WTC11 (cell line): ENCODE results near the gene MTA1. TPM values are rescaled to one million over a fixed set of nuclear protein-coding genes. Genes with fewer than 3 reads are reported as not detected.

Source experiments
- ATAC-seq: fragments of 200-7000 bp; cut with Tn5 transposase; 2 replicates; pipeline ENCODE4 v1.10.0; 2021; ENCODE audit warnings: mild to moderate bottlenecking, moderate library complexity
- CTCF ChIA-PET: fragments of 300-600 bp; sonication (Branson Sonifier 250); formaldehyde crosslinking; loops from one replicate; lab custom pipeline; 2021; ENCODE audit warnings: antibody characterized with exemption; lab: Charles Lee
- POLR2A ChIA-PET: fragments of 350-600 bp; sonication (Branson Sonifier 250); formaldehyde crosslinking; loops from one replicate; lab custom pipeline; 2021; ENCODE audit warnings: antibody characterized with exemption; lab: Charles Lee
- DNase-seq: peaks from one replicate; pipeline ENCODE4 v3.0.0; 2021; ENCODE audit warnings: low spot score
- H3K27ac Mint-ChIP-seq: 2 replicates; pipeline ENCODE4 v1.8.0; 2021; ENCODE audit warnings: mixed read lengths
- H3K27me3 Mint-ChIP-seq: 2 replicates; pipeline ENCODE4 v1.8.0; 2021; ENCODE audit warnings: low read depth, mild to moderate bottlenecking, moderate library complexity, mixed read lengths
- H3K36me3 Mint-ChIP-seq: 2 replicates; pipeline ENCODE4 v1.8.0; 2021; ENCODE audit warnings: mixed read lengths
- H3K4me1 Mint-ChIP-seq: 2 replicates; pipeline ENCODE4 v1.8.0; 2022; ENCODE audit warnings: mixed read lengths
- H3K4me3 Mint-ChIP-seq: 2 replicates; pipeline ENCODE4 v1.8.0; 2021; ENCODE audit warnings: mild to moderate bottlenecking, moderate library complexity, mixed read lengths
- H3K9me3 Mint-ChIP-seq: 2 replicates; pipeline ENCODE4 v1.8.0; 2021; ENCODE audit warnings: mixed read lengths
- ATF1 ChIP-seq: sonication (generic); formaldehyde crosslinking; IDR thresholded peaks from 2 replicates; pipeline ENCODE4 v1.8.1; 2023; ENCODE audit warnings: mild to moderate bottlenecking, moderate library complexity, missing genetic modification reagents
- CREB1 ChIP-seq: sonication (generic); formaldehyde crosslinking; IDR thresholded peaks from 2 replicates; pipeline ENCODE4 v1.8.0; 2023; ENCODE audit warnings: mild to moderate bottlenecking, missing genetic modification reagents
- ELF4 ChIP-seq: sonication (generic); formaldehyde crosslinking; IDR thresholded peaks from 2 replicates; pipeline ENCODE4 v1.8.1; 2022; ENCODE audit warnings: low read depth, mild to moderate bottlenecking, moderate library complexity, missing genetic modification reagents
- ESRRA ChIP-seq: sonication (generic); formaldehyde crosslinking; IDR thresholded peaks from 2 replicates; pipeline ENCODE4 v1.8.1; 2022; ENCODE audit warnings: mild to moderate bottlenecking, missing genetic modification reagents, borderline replicate concordance
- MXD4 ChIP-seq: fragments of 250-450 bp; sonication (Bioruptor Pico); IDR thresholded peaks from 2 replicates; pipeline ENCODE4 v1.8.0; 2021; ENCODE audit warnings: mild to moderate bottlenecking, moderate library complexity, borderline replicate concordance
- MYBL2 ChIP-seq: sonication (generic); formaldehyde crosslinking; IDR thresholded peaks from 2 replicates; pipeline ENCODE4 v1.8.1; 2023; ENCODE audit warnings: mild to moderate bottlenecking, moderate library complexity, missing genetic modification reagents
- NR2C2 ChIP-seq: sonication (generic); formaldehyde crosslinking; IDR thresholded peaks from 2 replicates; pipeline ENCODE4 v1.8.0; 2022; ENCODE audit warnings: mild to moderate bottlenecking, missing genetic modification reagents
- NR3C1 ChIP-seq: sonication (generic); formaldehyde crosslinking; conservative IDR thresholded peaks from 2 replicates; pipeline ENCODE4 v1.8.1; 2023; ENCODE audit warnings: low read depth, mild to moderate bottlenecking, missing genetic modification reagents
- SP1 ChIP-seq: sonication (generic); formaldehyde crosslinking; conservative IDR thresholded peaks from 2 replicates; pipeline ENCODE4 v1.8.1; 2022; ENCODE audit warnings: missing genetic modification reagents
- ZNF219 ChIP-seq: sonication (generic); formaldehyde crosslinking; IDR thresholded peaks from 2 replicates; pipeline ENCODE4 v1.8.0; 2023; ENCODE audit warnings: missing genetic modification reagents, mild to moderate bottlenecking, borderline replicate concordance
- ZNF671 ChIP-seq: fragments of 250-450 bp; sonication (Bioruptor Pico); IDR thresholded peaks from 2 replicates; pipeline ENCODE4 v1.8.0; 2021; ENCODE audit warnings: mild to moderate bottlenecking
- total RNA-seq: library from RNA; stranded (reverse); gene quantifications from 3 replicates; pipeline ENCODE4 v1.2.3, GENCODE V29; 2021
- TF ChIP-seq, protein P1 (sequence below): sonication (generic); formaldehyde crosslinking; IDR thresholded peaks from 2 replicates; pipeline ENCODE4 v1.8.1; 2022; ENCODE audit warnings: mild to moderate bottlenecking, missing genetic modification reagents, moderate library complexity, borderline replicate concordance
- TF ChIP-seq, protein P2 (sequence below): fragments of 250-450 bp; sonication (Bioruptor Pico); IDR thresholded peaks from 2 replicates; pipeline ENCODE4 v1.9.0; 2021; ENCODE audit warnings: mild to moderate bottlenecking, borderline replicate concordance
- TF ChIP-seq, protein P3 (sequence below): sonication (generic); formaldehyde crosslinking; IDR thresholded peaks from 2 replicates; pipeline ENCODE4 v1.8.1; 2022; ENCODE audit warnings: low read depth, missing genetic modification reagents, borderline replicate concordance
- TF ChIP-seq, protein P4 (sequence below): sonication (generic); formaldehyde crosslinking; IDR thresholded peaks from 2 replicates; pipeline ENCODE4 v1.8.1; 2023; ENCODE audit warnings: mild to moderate bottlenecking, missing genetic modification reagents, moderate library complexity
- TF ChIP-seq, protein P5 (sequence below): sonication (generic); formaldehyde crosslinking; IDR thresholded peaks from 2 replicates; pipeline ENCODE4 v1.8.0; 2022; ENCODE audit warnings: mild to moderate bottlenecking, missing genetic modification reagents
- TF ChIP-seq, protein P6 (sequence below): sonication (generic); formaldehyde crosslinking; IDR thresholded peaks from 2 replicates; pipeline ENCODE4 v1.8.1; 2023; ENCODE audit warnings: mild to moderate bottlenecking, missing genetic modification reagents

Gene MTA1
- total RNA-seq, 1 experiment from 2014 or later = 279 TPM

DNA sequence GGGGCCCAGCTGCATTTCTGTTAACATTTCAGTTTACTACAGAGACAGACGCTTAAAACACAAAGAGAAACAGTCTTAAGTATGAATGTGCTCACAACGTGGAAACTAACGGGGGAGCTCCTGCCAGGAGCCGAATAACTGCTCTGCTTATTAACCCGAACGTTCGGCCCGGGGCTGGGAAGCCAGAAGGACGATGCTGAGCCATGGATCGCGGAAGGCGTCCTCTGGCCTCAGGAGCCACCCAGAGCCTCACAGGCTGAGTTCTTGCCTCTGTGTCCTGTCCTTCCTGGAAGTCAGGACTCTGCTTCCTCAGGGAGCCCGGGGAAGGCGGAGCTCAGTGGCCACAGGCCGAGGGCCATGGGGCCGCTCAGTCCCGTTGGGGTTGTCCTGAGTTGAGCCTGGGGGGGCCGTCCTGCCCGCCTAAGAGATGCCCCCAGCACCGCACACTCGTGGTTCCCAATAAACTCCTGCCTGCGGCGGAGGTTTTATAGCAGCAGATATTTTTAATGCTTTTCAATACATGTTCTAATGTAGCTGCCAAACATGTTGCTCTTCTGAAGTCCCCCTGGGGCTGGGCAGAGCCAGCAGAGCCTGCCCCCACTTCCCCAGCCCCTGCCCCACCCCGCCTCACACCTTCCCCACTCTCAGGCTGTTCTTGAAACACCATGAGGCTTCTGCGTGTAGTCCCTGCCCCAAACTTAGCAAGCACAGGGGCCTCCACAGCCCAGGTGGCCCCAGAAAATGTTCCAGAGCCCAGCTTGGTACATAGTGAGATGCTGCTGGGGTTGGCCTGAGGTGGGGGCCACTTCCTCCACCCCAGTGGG is 24.7 kb upstream of the MTA1 start:
- H3K9me3 Mint-ChIP-seq = peaks cover 5% of the 10 kb centered on the region; the same call in 1 of the 2 replicates
- H3K4me3 Mint-ChIP-seq = no peak overlapping the region
- no peak overlapping the region for H3K27ac Mint-ChIP-seq
- TF ChIP-seq MYBL2 = no peak
- DNase-seq (no peak), ATAC-seq (no peak)
- H3K4me1 Mint-ChIP-seq = no peaks in the 10 kb centered on the region
- CTCF ChIA-PET = interaction anchor here (0.5 to 1.7 kb wide), 4 partner anchors 24 to 95 kb away, joined by 3 to 8 read pairs (median 4); partner anchors contain the start of gene CRIP1
- POLR2A ChIA-PET = no interaction called here
- peaks cover 14% of the 10 kb centered on the region for H3K27me3 Mint-ChIP-seq
- H3K36me3 Mint-ChIP-seq = peaks cover 16% of the 10 kb centered on the region

DNA sequence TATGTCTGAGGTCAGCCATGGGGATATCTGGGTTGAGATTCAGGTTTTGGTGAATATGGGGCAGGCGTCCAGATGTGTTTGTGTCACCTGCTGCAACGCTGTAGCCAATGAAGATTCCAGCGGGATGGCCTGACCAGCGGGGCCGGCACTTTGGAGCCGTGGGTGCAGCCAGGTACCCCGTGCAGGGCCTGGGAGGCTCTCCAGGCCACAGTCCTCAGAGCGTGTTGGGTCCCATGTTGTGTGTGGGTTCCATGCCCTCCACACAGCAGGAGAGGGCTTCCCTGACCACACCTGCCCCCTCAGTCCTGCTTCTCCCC is 24.1 kb upstream of the MTA1 start:
- Mint-ChIP-seq H3K27ac (no peak overlapping the region), H3K9me3 (peaks cover 11% of the 10 kb centered on the region), H3K36me3 (peaks cover 21% of the 10 kb centered on the region), H3K27me3 (peaks cover 19% of the 10 kb centered on the region), H3K4me3 (no peak overlapping the region), H3K4me1 (no peaks in the 10 kb centered on the region)
- ATAC-seq = no peak
- no peak for DNase-seq
- TF ChIP-seq, protein P1, sequence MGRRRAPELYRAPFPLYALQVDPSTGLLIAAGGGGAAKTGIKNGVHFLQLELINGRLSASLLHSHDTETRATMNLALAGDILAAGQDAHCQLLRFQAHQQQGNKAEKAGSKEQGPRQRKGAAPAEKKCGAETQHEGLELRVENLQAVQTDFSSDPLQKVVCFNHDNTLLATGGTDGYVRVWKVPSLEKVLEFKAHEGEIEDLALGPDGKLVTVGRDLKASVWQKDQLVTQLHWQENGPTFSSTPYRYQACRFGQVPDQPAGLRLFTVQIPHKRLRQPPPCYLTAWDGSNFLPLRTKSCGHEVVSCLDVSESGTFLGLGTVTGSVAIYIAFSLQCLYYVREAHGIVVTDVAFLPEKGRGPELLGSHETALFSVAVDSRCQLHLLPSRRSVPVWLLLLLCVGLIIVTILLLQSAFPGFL (CRISPR knock-in tag) = no peak
- TF ChIP-seq NR3C1 (no peak), ELF4 (CRISPR knock-in tag) (no peak), CREB1 (CRISPR knock-in tag) (no peak), ZNF219 (CRISPR knock-in tag) (no peak), ATF1 (CRISPR knock-in tag) (no peak), MXD4 (CRISPR knock-in tag) (no peak), ZNF671 (no peak), SP1 (CRISPR knock-in tag) (no peak), NR2C2 (CRISPR knock-in tag) (no peak), ESRRA (CRISPR knock-in tag) (no peak)
- TF ChIP-seq, protein P2, sequence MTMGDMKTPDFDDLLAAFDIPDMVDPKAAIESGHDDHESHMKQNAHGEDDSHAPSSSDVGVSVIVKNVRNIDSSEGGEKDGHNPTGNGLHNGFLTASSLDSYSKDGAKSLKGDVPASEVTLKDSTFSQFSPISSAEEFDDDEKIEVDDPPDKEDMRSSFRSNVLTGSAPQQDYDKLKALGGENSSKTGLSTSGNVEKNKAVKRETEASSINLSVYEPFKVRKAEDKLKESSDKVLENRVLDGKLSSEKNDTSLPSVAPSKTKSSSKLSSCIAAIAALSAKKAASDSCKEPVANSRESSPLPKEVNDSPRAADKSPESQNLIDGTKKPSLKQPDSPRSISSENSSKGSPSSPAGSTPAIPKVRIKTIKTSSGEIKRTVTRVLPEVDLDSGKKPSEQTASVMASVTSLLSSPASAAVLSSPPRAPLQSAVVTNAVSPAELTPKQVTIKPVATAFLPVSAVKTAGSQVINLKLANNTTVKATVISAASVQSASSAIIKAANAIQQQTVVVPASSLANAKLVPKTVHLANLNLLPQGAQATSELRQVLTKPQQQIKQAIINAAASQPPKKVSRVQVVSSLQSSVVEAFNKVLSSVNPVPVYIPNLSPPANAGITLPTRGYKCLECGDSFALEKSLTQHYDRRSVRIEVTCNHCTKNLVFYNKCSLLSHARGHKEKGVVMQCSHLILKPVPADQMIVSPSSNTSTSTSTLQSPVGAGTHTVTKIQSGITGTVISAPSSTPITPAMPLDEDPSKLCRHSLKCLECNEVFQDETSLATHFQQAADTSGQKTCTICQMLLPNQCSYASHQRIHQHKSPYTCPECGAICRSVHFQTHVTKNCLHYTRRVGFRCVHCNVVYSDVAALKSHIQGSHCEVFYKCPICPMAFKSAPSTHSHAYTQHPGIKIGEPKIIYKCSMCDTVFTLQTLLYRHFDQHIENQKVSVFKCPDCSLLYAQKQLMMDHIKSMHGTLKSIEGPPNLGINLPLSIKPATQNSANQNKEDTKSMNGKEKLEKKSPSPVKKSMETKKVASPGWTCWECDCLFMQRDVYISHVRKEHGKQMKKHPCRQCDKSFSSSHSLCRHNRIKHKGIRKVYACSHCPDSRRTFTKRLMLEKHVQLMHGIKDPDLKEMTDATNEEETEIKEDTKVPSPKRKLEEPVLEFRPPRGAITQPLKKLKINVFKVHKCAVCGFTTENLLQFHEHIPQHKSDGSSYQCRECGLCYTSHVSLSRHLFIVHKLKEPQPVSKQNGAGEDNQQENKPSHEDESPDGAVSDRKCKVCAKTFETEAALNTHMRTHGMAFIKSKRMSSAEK (CRISPR knock-in tag) = no peak
- TF ChIP-seq, protein P3, sequence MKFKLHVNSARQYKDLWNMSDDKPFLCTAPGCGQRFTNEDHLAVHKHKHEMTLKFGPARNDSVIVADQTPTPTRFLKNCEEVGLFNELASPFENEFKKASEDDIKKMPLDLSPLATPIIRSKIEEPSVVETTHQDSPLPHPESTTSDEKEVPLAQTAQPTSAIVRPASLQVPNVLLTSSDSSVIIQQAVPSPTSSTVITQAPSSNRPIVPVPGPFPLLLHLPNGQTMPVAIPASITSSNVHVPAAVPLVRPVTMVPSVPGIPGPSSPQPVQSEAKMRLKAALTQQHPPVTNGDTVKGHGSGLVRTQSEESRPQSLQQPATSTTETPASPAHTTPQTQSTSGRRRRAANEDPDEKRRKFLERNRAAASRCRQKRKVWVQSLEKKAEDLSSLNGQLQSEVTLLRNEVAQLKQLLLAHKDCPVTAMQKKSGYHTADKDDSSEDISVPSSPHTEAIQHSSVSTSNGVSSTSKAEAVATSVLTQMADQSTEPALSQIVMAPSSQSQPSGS (CRISPR knock-in tag) = no peak
- TF ChIP-seq, protein P4, sequence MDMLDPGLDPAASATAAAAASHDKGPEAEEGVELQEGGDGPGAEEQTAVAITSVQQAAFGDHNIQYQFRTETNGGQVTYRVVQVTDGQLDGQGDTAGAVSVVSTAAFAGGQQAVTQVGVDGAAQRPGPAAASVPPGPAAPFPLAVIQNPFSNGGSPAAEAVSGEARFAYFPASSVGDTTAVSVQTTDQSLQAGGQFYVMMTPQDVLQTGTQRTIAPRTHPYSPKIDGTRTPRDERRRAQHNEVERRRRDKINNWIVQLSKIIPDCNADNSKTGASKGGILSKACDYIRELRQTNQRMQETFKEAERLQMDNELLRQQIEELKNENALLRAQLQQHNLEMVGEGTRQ = no peak
- TF ChIP-seq, protein P5, sequence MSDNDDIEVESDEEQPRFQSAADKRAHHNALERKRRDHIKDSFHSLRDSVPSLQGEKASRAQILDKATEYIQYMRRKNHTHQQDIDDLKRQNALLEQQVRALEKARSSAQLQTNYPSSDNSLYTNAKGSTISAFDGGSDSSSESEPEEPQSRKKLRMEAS (CRISPR knock-in tag) = no peak
- TF ChIP-seq, protein P6, sequence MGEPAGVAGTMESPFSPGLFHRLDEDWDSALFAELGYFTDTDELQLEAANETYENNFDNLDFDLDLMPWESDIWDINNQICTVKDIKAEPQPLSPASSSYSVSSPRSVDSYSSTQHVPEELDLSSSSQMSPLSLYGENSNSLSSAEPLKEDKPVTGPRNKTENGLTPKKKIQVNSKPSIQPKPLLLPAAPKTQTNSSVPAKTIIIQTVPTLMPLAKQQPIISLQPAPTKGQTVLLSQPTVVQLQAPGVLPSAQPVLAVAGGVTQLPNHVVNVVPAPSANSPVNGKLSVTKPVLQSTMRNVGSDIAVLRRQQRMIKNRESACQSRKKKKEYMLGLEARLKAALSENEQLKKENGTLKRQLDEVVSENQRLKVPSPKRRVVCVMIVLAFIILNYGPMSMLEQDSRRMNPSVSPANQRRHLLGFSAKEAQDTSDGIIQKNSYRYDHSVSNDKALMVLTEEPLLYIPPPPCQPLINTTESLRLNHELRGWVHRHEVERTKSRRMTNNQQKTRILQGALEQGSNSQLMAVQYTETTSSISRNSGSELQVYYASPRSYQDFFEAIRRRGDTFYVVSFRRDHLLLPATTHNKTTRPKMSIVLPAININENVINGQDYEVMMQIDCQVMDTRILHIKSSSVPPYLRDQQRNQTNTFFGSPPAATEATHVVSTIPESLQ (CRISPR knock-in tag) = no peak
- ChIA-PET POLR2A (no interaction called here), CTCF (interaction anchor here (1.2 kb wide), 1 partner anchor 53 kb away, joined by 3 read pairs; no protein-coding TSS in a partner anchor)
